ENCODE measurements around the gene TRIM71.

- TF ChIP-seq EZH2 (IDR thresholded peaks at IDR 0.05; ENCODE audit: borderline replicate concordance, insufficient read depth, low read length, poor library complexity, severe bottlenecking) (no peak), CTCF (IDR thresholded peaks at IDR 0.05; ENCODE audit: poor library complexity, severe bottlenecking) (no peak)
Observed at GRCh38 chr3:32868719-32869512, 51.1 kb downstream of the TRIM71 start.
